DOHH2 (cell line): ENCODE data around the gene MCC.

Experiments used
- H3F3A ChIP-seq: fragments of 200-600 bp; sonication (generic), shearing (Covaris generic); 2 replicates; pipeline ENCODE4 v1.6.0; 2016; ENCODE audit warnings: antibody characterized with exemption, mild to moderate bottlenecking; ENCODE audit not compliant: control insufficient read depth, insufficient read depth
- H3K27ac ChIP-seq: fragments of 200-600 bp; sonication (generic); 2 replicates; pipeline ENCODE4 v1.5.1; 2014; ENCODE audit warnings: low read depth, mild to moderate bottlenecking, low read length, moderate library complexity
- H3K27me3 ChIP-seq: fragments of 200-600 bp; sonication (generic); 2 replicates; pipeline ENCODE4 v1.6.1; 2014; ENCODE audit warnings: mild to moderate bottlenecking, low read length, mixed read lengths; ENCODE audit not compliant: control insufficient read depth
- H3K36me3 ChIP-seq: fragments of 200-600 bp; sonication (generic); 2 replicates; pipeline ENCODE4 v1.6.1; 2014; ENCODE audit warnings: mild to moderate bottlenecking, low read length, moderate library complexity, mixed read lengths; ENCODE audit not compliant: control insufficient read depth
- H3K4me1 ChIP-seq: fragments of 200-600 bp; sonication (generic); 2 replicates; pipeline ENCODE4 v1.6.1; 2014; ENCODE audit warnings: mild to moderate bottlenecking, low read length, mixed read lengths; ENCODE audit not compliant: control insufficient read depth
- H3K4me2 ChIP-seq: fragments of 200-600 bp; sonication (generic); 2 replicates; pipeline ENCODE4 v1.6.0; 2014; ENCODE audit warnings: mild to moderate bottlenecking, low read length, moderate library complexity
- H3K4me3 ChIP-seq: fragments of 200-600 bp; sonication (generic); 2 replicates; pipeline ENCODE4 v1.5.1; 2014; ENCODE audit warnings: mild to moderate bottlenecking, low read length, mixed read lengths
- H3K79me2 ChIP-seq: fragments of 200-600 bp; sonication (generic); 2 replicates; pipeline ENCODE4 v1.6.1; 2014; ENCODE audit warnings: mild to moderate bottlenecking, low read length, mixed read lengths; ENCODE audit not compliant: control insufficient read depth
- H3K9me2 ChIP-seq: fragments of 200-600 bp; sonication (generic); replicated peaks from 2 replicates; pipeline ENCODE4 v1.6.1; 2014; ENCODE audit warnings: mild to moderate bottlenecking, low read length, mixed read lengths; ENCODE audit not compliant: control insufficient read depth
- H3K9me3 ChIP-seq: fragments of 200-600 bp; sonication (generic); 2 replicates; pipeline ENCODE4 v1.6.1; 2014; ENCODE audit warnings: antibody characterized with exemption, low read length, mixed read lengths; ENCODE audit not compliant: control insufficient read depth, insufficient read depth
- H4K20me1 ChIP-seq: fragments of 200-600 bp; sonication (generic); 2 replicates; pipeline ENCODE4 v1.6.0; 2014; ENCODE audit warnings: low read depth, mild to moderate bottlenecking, antibody characterized with exemption, low read length, moderate library complexity; ENCODE audit not compliant: control insufficient read depth, insufficient read depth
- CTCF ChIP-seq: fragments of 200-600 bp; sonication (generic); IDR thresholded peaks from one replicate; pipeline ENCODE4 v1.5.1; 2014; ENCODE audit warnings: antibody characterized with exemption, mild to moderate bottlenecking, low read depth, low read length; ENCODE audit not compliant: poor library complexity, severe bottlenecking
- EZH2phosphoT487 ChIP-seq: fragments of 200-600 bp; sonication (generic); IDR thresholded peaks from 2 replicates; pipeline ENCODE4 v1.6.1; 2017; ENCODE audit warnings: borderline replicate concordance, mild to moderate bottlenecking, antibody characterized with exemption, low read length, moderate library complexity, mixed read lengths

The MCC gene

DNA sequence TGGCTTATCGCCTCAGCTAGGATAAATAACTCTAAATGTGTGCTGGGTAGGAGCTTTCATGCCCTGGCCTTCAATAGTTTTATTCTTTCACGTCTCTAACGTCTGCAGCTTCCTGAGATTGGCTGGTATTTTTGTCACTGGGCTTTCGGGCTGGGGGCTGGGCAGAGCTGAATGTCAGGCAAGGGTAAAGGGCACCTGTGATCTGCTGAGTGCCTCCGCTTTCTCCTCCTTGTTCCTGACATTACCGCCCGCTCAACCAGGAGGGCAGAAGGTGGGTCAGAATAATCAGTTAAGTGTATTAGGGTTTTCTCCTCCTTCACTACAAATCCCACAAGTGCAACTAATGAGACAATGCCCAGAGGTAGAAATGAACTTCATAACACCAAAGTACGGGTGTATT lies 270.1 kb downstream of the MCC start:
- H3K4me1 ChIP-seq = no peaks in the 10 kb centered on the region

DNA sequence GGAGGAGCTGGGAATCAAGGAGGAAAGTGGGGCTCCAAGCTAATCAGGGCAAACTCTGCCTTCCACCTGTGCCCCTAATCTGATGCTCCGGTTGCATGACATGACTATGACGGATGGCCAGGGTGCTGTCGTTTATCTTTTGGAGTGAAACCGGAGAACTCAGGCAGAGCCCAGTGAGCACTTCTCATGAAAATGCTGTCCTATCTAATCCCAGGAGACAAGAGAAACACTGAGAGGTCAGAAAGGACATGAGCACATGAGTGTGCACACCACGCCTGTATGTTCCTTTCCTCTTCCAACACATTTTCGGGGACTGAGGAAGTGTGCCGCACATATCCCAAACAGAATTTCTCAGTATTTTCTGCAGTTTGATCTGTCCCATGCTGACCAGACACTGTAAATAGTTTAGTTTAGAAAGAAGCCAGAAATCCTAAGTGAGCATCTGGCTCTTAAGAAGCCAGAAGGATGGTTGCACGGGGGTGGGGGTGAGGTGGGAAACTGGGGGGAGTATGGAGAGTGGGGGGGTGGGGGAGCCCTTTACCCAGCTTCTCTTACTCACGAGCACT lies 270.6 kb downstream of the MCC start:
- Histone ChIP-seq H3K9me3 (no peaks in the 10 kb centered on the region), H3K9me2 (no peaks in the 10 kb centered on the region), H3K4me2 (no peak overlapping the region), H3K27me3 (peaks cover 4% of the 10 kb centered on the region), H3F3A (no peaks in the 10 kb centered on the region), H3K36me3 (no peaks in the 10 kb centered on the region), H3K27ac (no peak overlapping the region), H3K4me3 (no peak overlapping the region), H3K79me2 (no peaks in the 10 kb centered on the region), H4K20me1 (no peaks in the 10 kb centered on the region), H3K4me1 (no peaks in the 10 kb centered on the region)
- TF ChIP-seq CTCF (no peak), EZH2phosphoT487 (no peak)

More for the DNA sequence above, 270.1 kb downstream of the MCC start:
- no peak overlapping the region for H3K4me2 ChIP-seq
- H4K20me1 ChIP-seq = no peaks in the 10 kb centered on the region
- TF ChIP-seq EZH2phosphoT487 (no peak), CTCF (no peak)
- no peaks in the 10 kb centered on the region for H3K79me2 ChIP-seq
- no peaks in the 10 kb centered on the region for H3F3A ChIP-seq
- H3K36me3 ChIP-seq = no peaks in the 10 kb centered on the region
- no peaks in the 10 kb centered on the region; the same call in 1 of the 2 replicates for H3K27me3 ChIP-seq
- H3K4me3 ChIP-seq = no peak overlapping the region
- no peak overlapping the region for H3K27ac ChIP-seq
- H3K9me2 ChIP-seq = no peaks in the 10 kb centered on the region
- no peaks in the 10 kb centered on the region for H3K9me3 ChIP-seq

- Histone ChIP-seq H3K4me1 (no peaks in the 10 kb centered on the region), H4K20me1 (no peaks in the 10 kb centered on the region), H3K27me3 (peaks cover 10% of the 10 kb centered on the region), H3K9me2 (no peaks in the 10 kb centered on the region), H3K36me3 (no peaks in the 10 kb centered on the region), H3K9me3 (no peaks in the 10 kb centered on the region), H3K27ac (no peak overlapping the region), H3K4me3 (no peak overlapping the region), H3K79me2 (no peaks in the 10 kb centered on the region), H3K4me2 (no peak overlapping the region), H3F3A (no peaks in the 10 kb centered on the region)
- TF ChIP-seq CTCF (no peak), EZH2phosphoT487 (no peak)
These were observed 271.7 kb downstream of the MCC start for GRCh38 chr5:113216545-113216944.
